OCI-LY7 (cell line): ENCODE results near the gene SCN10A. TPM values are rescaled to one million over a fixed set of nuclear protein-coding genes. Genes with fewer than 3 reads are reported as not detected.

Experiments used
- BruUV-seq: library from RNA; stranded (reverse); fragments of 400-500 nt; replicated peaks from 2 replicates; lab custom pipeline; 2021; lab: Mats Ljungman, UMichigan
- CTCF ChIA-PET: fragments of 300-600 bp; sonication (Branson Sonifier 250); formaldehyde crosslinking; loops from one replicate; lab custom pipeline; 2022; ENCODE audit warnings: antibody characterized with exemption; ENCODE audit not compliant: unreplicated experiment; lab: Charles Lee
- POLR2A ChIA-PET: fragments of 300-600 bp; sonication (Branson Sonifier 250); formaldehyde crosslinking; loops from one replicate; lab custom pipeline; 2022; ENCODE audit warnings: antibody characterized with exemption; lab: Charles Lee
- DNase-seq: peaks from one replicate; pipeline ENCODE4 v3.0.0-alpha.2; 2015; ENCODE audit warnings: low spot score
- H2AFZ ChIP-seq: fragments of 200-600 bp; sonication (generic), shearing (Covaris generic); 2 replicates; pipeline ENCODE4 v1.6.1; 2014; ENCODE audit warnings: mild to moderate bottlenecking, antibody characterized with exemption, low read length, moderate library complexity
- H3K27ac ChIP-seq: fragments of 200-600 bp; sonication (generic); 2 replicates; pipeline ENCODE4 v1.5.1; 2014; ENCODE audit warnings: mixed run types, low read depth, mild to moderate bottlenecking, moderate library complexity, low read length, inconsistent platforms; ENCODE audit not compliant: poor library complexity, severe bottlenecking
- H3K36me3 ChIP-seq: fragments of 200-600 bp; sonication (generic); 2 replicates; pipeline ENCODE4 v1.6.1; 2014; ENCODE audit warnings: mild to moderate bottlenecking, antibody characterized with exemption, low read length, moderate library complexity, mixed read lengths; ENCODE audit not compliant: insufficient read depth
- H3K4me1 ChIP-seq: fragments of 200-600 bp; sonication (generic); 2 replicates; pipeline ENCODE4 v1.5.1; 2014; ENCODE audit warnings: mild to moderate bottlenecking, low read length; ENCODE audit not compliant: insufficient read depth, poor library complexity, severe bottlenecking
- H3K4me2 ChIP-seq: fragments of 200-600 bp; sonication (generic); 2 replicates; pipeline ENCODE4 v1.6.1; 2014; ENCODE audit warnings: mild to moderate bottlenecking, low read length
- H3K4me3 ChIP-seq: fragments of 200-600 bp; sonication (generic); 2 replicates; pipeline ENCODE4 v1.5.1; 2014; ENCODE audit warnings: mild to moderate bottlenecking, low read depth, low read length; ENCODE audit not compliant: poor library complexity, severe bottlenecking
- H3K79me2 ChIP-seq: fragments of 200-600 bp; sonication (generic); 2 replicates; pipeline ENCODE4 v1.6.1; 2016; ENCODE audit warnings: low read depth, mild to moderate bottlenecking, low read length, moderate library complexity, mixed read lengths; ENCODE audit not compliant: insufficient read depth
- H3K9me2 ChIP-seq: fragments of 200-600 bp; sonication (generic); 2 replicates; pipeline ENCODE4 v1.6.1; 2016; ENCODE audit warnings: mild to moderate bottlenecking, low read length, mixed read lengths; ENCODE audit not compliant: insufficient read depth
- H3K9me3 ChIP-seq: fragments of 200-600 bp; sonication (generic); 2 replicates; pipeline ENCODE4 v1.6.1; 2014; ENCODE audit warnings: mild to moderate bottlenecking, mixed run types, low read length, mixed read lengths
- H4K20me1 ChIP-seq: fragments of 200-600 bp; sonication (generic); 2 replicates; pipeline ENCODE4 v1.6.1; 2014; ENCODE audit warnings: mild to moderate bottlenecking, antibody characterized with exemption, low read length, moderate library complexity, mixed read lengths; ENCODE audit not compliant: insufficient read depth
- CTCF ChIP-seq: fragments of 200-600 bp; sonication (generic); conservative IDR thresholded peaks from 2 replicates; pipeline ENCODE4 v1.5.1; 2014; ENCODE audit warnings: mild to moderate bottlenecking, antibody characterized with exemption, low read length, moderate library complexity, mixed read lengths
- EZH2phosphoT487 ChIP-seq: fragments of 200-600 bp; sonication (generic); IDR thresholded peaks from 2 replicates; pipeline ENCODE4 v1.6.1; 2018; ENCODE audit warnings: low read depth, borderline replicate concordance, mild to moderate bottlenecking, mixed run types, antibody characterized with exemption, low read length, moderate library complexity, mixed read lengths
- intact Hi-C: fragments of 100-400 bp; cut with micrococcal nuclease; formaldehyde crosslinking; loops from one replicate; pipeline ENCODE4 v1.10.0; 2022; ENCODE audit not compliant: unreplicated experiment
- total RNA-seq, 2 experiments: library from RNA; depleted of rRNA in 1 of 2; stranded (reverse); fragments of >200 nt in 1 of 2; shearing (Covaris generic) in 1 of 2; gene quantifications; 2 replicates each; pipeline ENCODE4 v1.2.3, GENCODE V29; 2014 to 2022

Gene SCN10A
- total RNA-seq, 2 experiments from 2014 or later, result not detected

- no peaks in the 10 kb centered on the region for H4K20me1 ChIP-seq
- ChIA-PET CTCF (no interaction called here), POLR2A (interaction anchor here (0.6 to 0.8 kb wide), 2 partner anchors 23 to 42 kb away, joined by 3 read pairs; no protein-coding TSS in a partner anchor)
- no peak for DNase-seq
- no peaks in the 10 kb centered on the region for H3K9me3 ChIP-seq
- TF ChIP-seq EZH2phosphoT487 (no peak), CTCF (no peak)
- H3K27ac ChIP-seq, result no peak overlapping the region
- H3K79me2 ChIP-seq, result no peaks in the 10 kb centered on the region
- H3K9me2 ChIP-seq, result no peaks in the 10 kb centered on the region
- H3K36me3 ChIP-seq, result no peaks in the 10 kb centered on the region
- H2AFZ ChIP-seq, result no peak overlapping the region
- no peak overlapping the region for H3K4me2 ChIP-seq
- intact Hi-C loops, result no loop called here
- H3K4me3 ChIP-seq, result no peak overlapping the region
- no peaks in the 10 kb centered on the region for H3K4me1 ChIP-seq
- BruUV-seq, result no TSS peak
Observed at GRCh38 chr3:38730281-38730680, 85.7 kb downstream of the SCN10A start.

- Histone ChIP-seq H3K79me2 (no peaks in the 10 kb centered on the region), H3K4me1 (no peaks in the 10 kb centered on the region), H3K9me2 (no peaks in the 10 kb centered on the region), H4K20me1 (no peaks in the 10 kb centered on the region), H2AFZ (no peak overlapping the region), H3K4me3 (no peak overlapping the region), H3K9me3 (no peaks in the 10 kb centered on the region), H3K36me3 (no peaks in the 10 kb centered on the region), H3K4me2 (no peak overlapping the region), H3K27ac (no peak overlapping the region)
- DNase-seq, result no peak
- intact Hi-C loops, result no loop called here
- BruUV-seq, result no TSS peak
- TF ChIP-seq EZH2phosphoT487, result no peak
- no peak for TF ChIP-seq CTCF
- ChIA-PET CTCF (no interaction called here), POLR2A (no interaction called here)
Observed at GRCh38 chr3:38728008-38728407, 88.0 kb downstream of the SCN10A start.

GRCh38 chr3:38726751-38727150 lies 89.3 kb downstream of the SCN10A start:
- Histone ChIP-seq H3K79me2 (no peaks in the 10 kb centered on the region), H3K36me3 (no peaks in the 10 kb centered on the region), H3K9me3 (no peaks in the 10 kb centered on the region), H3K9me2 (no peaks in the 10 kb centered on the region), H3K27ac (no peak overlapping the region), H4K20me1 (no peaks in the 10 kb centered on the region), H3K4me3 (no peak overlapping the region), H3K4me2 (no peak overlapping the region), H2AFZ (no peak overlapping the region), H3K4me1 (no peaks in the 10 kb centered on the region)
- no peak for TF ChIP-seq EZH2phosphoT487
- no peak for TF ChIP-seq CTCF
- ChIA-PET CTCF (no interaction called here), POLR2A (no interaction called here)
- no TSS peak for BruUV-seq
- intact Hi-C loops, result no loop called here
- DNase-seq, result no peak
